ENCODE data around the gene MFAP1.

Gene MFAP1

GRCh38 chr15:43789409-43789808, 35.1 kb downstream of the MFAP1 start:
- in situ Hi-C loops (cut with MboI; ENCODE audit: low pct_unique_long_range_greater_than_20kb, low sequenced_read_pairs, unreplicated experiment) = no loop called here
- DNase-seq (ENCODE audit: low spot score) = peak; percentile 44
- no peak for TF ChIP-seq CTCF (IDR thresholded peaks at IDR 0.05; ENCODE audit: extremely low read depth, insufficient read depth, missing control alignments)

GRCh38 chr15:43779016-43779415, 45.5 kb downstream of the MFAP1 start:
- no peak for DNase-seq (ENCODE audit: low spot score)
- in situ Hi-C loops (cut with MboI; ENCODE audit: low pct_unique_long_range_greater_than_20kb, low sequenced_read_pairs, unreplicated experiment) = no loop called here
- TF ChIP-seq CTCF (IDR thresholded peaks at IDR 0.05; ENCODE audit: extremely low read depth, insufficient read depth, missing control alignments) = no peak

GRCh38 chr15:43777267-43777914, 47.1 kb downstream of the MFAP1 start:
- in situ Hi-C loops (cut with MboI; ENCODE audit: low pct_unique_long_range_greater_than_20kb, low sequenced_read_pairs, unreplicated experiment) = no loop called here
- TF ChIP-seq CTCF (IDR thresholded peaks at IDR 0.05; ENCODE audit: extremely low read depth, insufficient read depth, missing control alignments) = peak; percentile 82
- peak; percentile 76 for DNase-seq (ENCODE audit: low spot score)

GRCh38 chr15:43776718-43777266, 47.7 kb downstream of the MFAP1 start, which contains the start of gene ELL3:
Gene ELL3, minus strand, starts transcription at chr15:43776966. Its CDS starts 65 bp downstream, at chr15:43776901.
- DNase-seq (ENCODE audit: low spot score) = peak; percentile 56
- peak; percentile 2 for TF ChIP-seq CTCF (IDR thresholded peaks at IDR 0.05; ENCODE audit: extremely low read depth, insufficient read depth, missing control alignments)
- in situ Hi-C loops (cut with MboI; ENCODE audit: low pct_unique_long_range_greater_than_20kb, low sequenced_read_pairs, unreplicated experiment) = no loop called here

GRCh38 chr15:43776101-43776717, 48.3 kb downstream of the MFAP1 start:
- no peak for TF ChIP-seq CTCF (IDR thresholded peaks at IDR 0.05; ENCODE audit: extremely low read depth, insufficient read depth, missing control alignments)
- in situ Hi-C loops (cut with MboI; ENCODE audit: low pct_unique_long_range_greater_than_20kb, low sequenced_read_pairs, unreplicated experiment) = no loop called here
- DNase-seq (ENCODE audit: low spot score) = peak; percentile 79

GRCh38 chr15:43775411-43775965, 49.0 kb downstream of the MFAP1 start:
- in situ Hi-C loops (cut with MboI; ENCODE audit: low pct_unique_long_range_greater_than_20kb, low sequenced_read_pairs, unreplicated experiment) = no loop called here
- peak; percentile 28 for TF ChIP-seq CTCF (IDR thresholded peaks at IDR 0.05; ENCODE audit: extremely low read depth, insufficient read depth, missing control alignments)
- no peak for DNase-seq (ENCODE audit: low spot score)
